ENCODE measurements around the gene HSFX4. TPM values are rescaled to one million over a fixed set of nuclear protein-coding genes. Genes with fewer than 3 reads are reported as not detected.
"Not testable (repeated sequence)": the region's sequence is repeated elsewhere in the genome, so short reads cannot be mapped to it uniquely, and the experiment has no call there.

Gene HSFX4
- total and polyA plus RNA-seq, 3 experiments from 2014 or later, result not detected

DNA sequence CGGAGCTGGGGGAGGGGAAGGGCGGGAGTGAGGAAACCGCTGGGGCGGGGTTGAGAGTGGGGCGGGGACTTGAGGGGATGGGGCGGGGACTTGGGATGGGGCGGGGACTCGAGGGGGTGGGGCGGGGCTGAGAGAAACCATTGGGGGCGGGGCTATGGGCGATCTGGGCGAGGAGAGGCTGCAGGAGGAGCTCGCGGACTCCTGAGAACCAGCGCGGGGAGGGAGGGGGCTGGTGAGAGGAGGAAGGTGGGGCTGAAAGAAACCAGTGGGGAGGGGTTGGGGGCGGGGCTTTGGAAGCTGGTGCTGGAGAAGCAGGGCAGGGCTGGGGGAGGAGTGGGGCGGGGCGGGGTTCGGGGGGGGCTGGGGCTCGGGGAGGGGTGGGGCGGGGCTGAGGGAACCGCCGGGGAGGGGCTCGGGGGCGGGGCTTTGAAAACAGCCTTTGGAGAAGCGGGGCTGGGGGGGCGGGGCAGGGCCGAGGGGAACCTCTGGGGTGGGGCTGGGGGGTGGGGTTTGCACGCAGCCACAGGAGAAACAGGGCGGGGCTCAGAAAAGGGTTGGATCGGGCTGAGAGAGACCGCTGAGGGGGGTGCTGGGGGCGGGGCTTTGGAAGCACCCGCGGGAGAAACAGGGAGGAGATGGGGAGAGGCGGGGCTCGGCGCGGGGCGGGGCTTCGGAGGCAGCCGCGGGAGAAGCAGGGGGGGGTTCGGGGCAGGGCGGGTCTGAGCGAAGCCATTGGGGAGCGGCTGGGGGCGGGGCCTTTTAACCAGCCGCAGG is 9.7 kb downstream of the HSFX4 start:
- ChIA-PET POLR2A (interaction anchor here (1.2 to 2.9 kb wide), 6 partner anchors 26 to 753 kb away, joined by 3 to 23 read pairs (median 8); partner anchors contain the start of genes EOLA1, IDS, MAMLD1 and MTM1), CTCF (interaction anchor here (0.8 to 1.8 kb wide), 6 partner anchors 58 to 591 kb away, joined by 3 to 13 read pairs (median 4); partner anchors contain the start of genes EOLA1 and MAGEA8)
- Mint-ChIP-seq H3K4me3 (peak overlapping the region; percentile 84 to 98 (median 92)), H3K4me1 (peaks cover 4 to 11% (median 6%) of the 10 kb centered on the region in 3 donors), H3K27me3 (peaks cover 0 to under 1% of the 10 kb centered on the region in 2 donors), H3K36me3 (peaks cover 0 to 10% (median 0%) of the 10 kb centered on the region in 3 donors), H3K27ac (peak overlapping the region in 5 of 8 donors; percentile 87 to 100 (median 95)), H3K9me3 (peaks cover 0 to 2% (median 0%) of the 10 kb centered on the region in 5 donors)
- peak overlapping the region; percentile 91 for H3K27ac ChIP-seq (ENCODE audit: low read depth, low read length)
- no peaks in the 10 kb centered on the region for H3K9me3 ChIP-seq (ENCODE audit: low read length)
- H3K27me3 ChIP-seq (ENCODE audit: insufficient read depth, low read length, poor library complexity, severe bottlenecking), result no peaks in the 10 kb centered on the region
- H3K36me3 ChIP-seq (ENCODE audit: insufficient read depth, low read length), result no peaks in the 10 kb centered on the region
- peak; percentile 84 to 93 (median 88) for DNase-seq
- H3K4me1 ChIP-seq (ENCODE audit: insufficient read depth, low read length), result peaks cover 6% of the 10 kb centered on the region
- H3K4me3 ChIP-seq (ENCODE audit: low read length), result no peak overlapping the region

DNA sequence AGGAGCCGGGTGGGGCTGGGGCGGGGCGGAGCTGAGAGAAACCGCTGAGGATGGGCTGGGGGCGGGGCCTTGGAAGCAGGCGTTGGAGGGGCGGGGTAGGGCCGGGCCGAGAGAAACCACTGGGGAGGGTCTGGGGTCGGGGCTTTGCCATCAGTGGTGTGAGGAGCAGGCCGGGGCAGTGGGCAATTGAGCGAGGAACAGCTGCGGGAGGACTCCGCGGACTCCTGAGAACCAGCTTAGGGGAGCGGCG is 10.2 kb downstream of the HSFX4 start:
- CTCF ChIA-PET, result interaction anchor here (0.9 to 1.8 kb wide), 4 partner anchors 29 to 426 kb away, joined by 3 to 13 read pairs (median 6); partner anchors contain the start of gene EOLA1
- POLR2A ChIA-PET, result interaction anchor here (1.5 to 2.9 kb wide), 3 partner anchors 400 to 629 kb away, joined by 3 to 23 read pairs (median 10); partner anchors contain the start of genes EOLA1, MAMLD1 and MTM1
- Mint-ChIP-seq H3K27ac (peak overlapping the region; percentile 78 to 99 (median 94)), H3K4me1 (peaks cover 3 to 11% (median 6%) of the 10 kb centered on the region in 3 donors), H3K4me3 (peak overlapping the region; percentile 84 to 94 (median 90)), H3K27me3 (peaks cover 0 to 1% of the 10 kb centered on the region in 2 donors), H3K36me3 (peaks cover 0 to 6% (median 0%) of the 10 kb centered on the region in 3 donors), H3K9me3 (peaks cover 0 to 2% (median 0%) of the 10 kb centered on the region in 5 donors)
- no peak for DNase-seq
- Histone ChIP-seq H3K36me3 (ENCODE audit: insufficient read depth, low read length) (no peaks in the 10 kb centered on the region), H3K9me3 (ENCODE audit: low read length) (no peaks in the 10 kb centered on the region), H3K27me3 (ENCODE audit: insufficient read depth, low read length, poor library complexity, severe bottlenecking) (no peaks in the 10 kb centered on the region), H3K4me3 (ENCODE audit: low read length) (peak overlapping the region; percentile 56), H3K27ac (ENCODE audit: low read depth, low read length) (peak overlapping the region; percentile 75), H3K4me1 (ENCODE audit: insufficient read depth, low read length) (peaks cover 6% of the 10 kb centered on the region)

- POLR2A ChIA-PET, result interaction anchor here (1.5 to 2.9 kb wide), 3 partner anchors 400 to 629 kb away, joined by 3 to 23 read pairs (median 10); partner anchors contain the start of genes EOLA1, MAMLD1 and MTM1
- peak overlapping the region; percentile 56 for H3K4me3 ChIP-seq (ENCODE audit: low read length)
- CTCF ChIA-PET, result interaction anchor here (0.8 to 1.8 kb wide), 7 partner anchors 9 to 777 kb away, joined by 3 to 13 read pairs (median 3); partner anchors contain the start of gene EOLA1
- peak overlapping the region; percentile 78 to 99 (median 94) for H3K27ac Mint-ChIP-seq
- peak overlapping the region; percentile 75 for H3K27ac ChIP-seq (ENCODE audit: low read depth, low read length)
- H3K4me1 Mint-ChIP-seq, result peaks cover 3 to 11% (median 6%) of the 10 kb centered on the region in 3 donors
- peaks cover 0 to 5% (median 1%) of the 10 kb centered on the region in 3 donors for H3K36me3 Mint-ChIP-seq
- H3K27me3 ChIP-seq (ENCODE audit: insufficient read depth, low read length, poor library complexity, severe bottlenecking), result no peaks in the 10 kb centered on the region
- H3K9me3 ChIP-seq (ENCODE audit: low read length), result no peaks in the 10 kb centered on the region
- peaks cover 0 to 2% (median 0%) of the 10 kb centered on the region in 5 donors for H3K9me3 Mint-ChIP-seq
- peaks cover 0 to 2% of the 10 kb centered on the region in 2 donors for H3K27me3 Mint-ChIP-seq
- peak overlapping the region; percentile 84 to 94 (median 90) for H3K4me3 Mint-ChIP-seq
- H3K36me3 ChIP-seq (ENCODE audit: insufficient read depth, low read length), result no peaks in the 10 kb centered on the region
- DNase-seq, result peak; percentile 84 to 95 (median 89)
- H3K4me1 ChIP-seq (ENCODE audit: insufficient read depth, low read length), result peaks cover 6% of the 10 kb centered on the region
These were observed 10.7 kb downstream of the HSFX4 start for GRCh38 chrX:149939905-149940673.

GRCh38 chrX:149940674-149941024 is 11.3 kb downstream of the HSFX4 start:
- peak overlapping the region in 5 of 8 donors; percentile 87 to 94 (median 94) for H3K27ac Mint-ChIP-seq
- H3K4me1 Mint-ChIP-seq, result peaks cover 3 to 11% (median 6%) of the 10 kb centered on the region in 3 donors
- peak overlapping the region; percentile 84 to 94 (median 90) for H3K4me3 Mint-ChIP-seq
- not testable (repeated sequence) for H3K27me3 Mint-ChIP-seq; H3K9me3 Mint-ChIP-seq; H3K9me3 ChIP-seq (ENCODE audit: low read length); DNase-seq; H3K4me3 ChIP-seq (ENCODE audit: low read length); H3K36me3 Mint-ChIP-seq; H3K27me3 ChIP-seq (ENCODE audit: insufficient read depth, low read length, poor library complexity, severe bottlenecking); H3K36me3 ChIP-seq (ENCODE audit: insufficient read depth, low read length); H3K27ac ChIP-seq (ENCODE audit: low read depth, low read length); H3K4me1 ChIP-seq (ENCODE audit: insufficient read depth, low read length)
- ChIA-PET CTCF (interaction anchor here (0.8 to 1.8 kb wide), 7 partner anchors 9 to 777 kb away, joined by 3 to 13 read pairs (median 3); partner anchors contain the start of gene EOLA1), POLR2A (interaction anchor here (1.5 to 2.9 kb wide), 3 partner anchors 401 to 628 kb away, joined by 3 to 23 read pairs (median 10); partner anchors contain the start of genes EOLA1, MAMLD1 and MTM1)

GRCh38 chrX:149945087-149945670 is 15.8 kb downstream of the HSFX4 start:
- H3K4me3 ChIP-seq (ENCODE audit: low read length); H3K9me3 Mint-ChIP-seq; H3K9me3 ChIP-seq (ENCODE audit: low read length); CTCF ChIA-PET; H3K27ac Mint-ChIP-seq; H3K27me3 ChIP-seq (ENCODE audit: insufficient read depth, low read length, poor library complexity, severe bottlenecking); H3K4me1 ChIP-seq (ENCODE audit: insufficient read depth, low read length); H3K36me3 ChIP-seq (ENCODE audit: insufficient read depth, low read length); H3K27ac ChIP-seq (ENCODE audit: low read depth, low read length); H3K27me3 Mint-ChIP-seq; DNase-seq; POLR2A ChIA-PET; H3K4me1 Mint-ChIP-seq: not testable (repeated sequence)
- Mint-ChIP-seq H3K36me3 (peaks cover 0 to 37% (median 1%) of the 10 kb centered on the region in 3 donors), H3K4me3 (peak overlapping the region in 1 of 7 donors; percentile 65)

DNA sequence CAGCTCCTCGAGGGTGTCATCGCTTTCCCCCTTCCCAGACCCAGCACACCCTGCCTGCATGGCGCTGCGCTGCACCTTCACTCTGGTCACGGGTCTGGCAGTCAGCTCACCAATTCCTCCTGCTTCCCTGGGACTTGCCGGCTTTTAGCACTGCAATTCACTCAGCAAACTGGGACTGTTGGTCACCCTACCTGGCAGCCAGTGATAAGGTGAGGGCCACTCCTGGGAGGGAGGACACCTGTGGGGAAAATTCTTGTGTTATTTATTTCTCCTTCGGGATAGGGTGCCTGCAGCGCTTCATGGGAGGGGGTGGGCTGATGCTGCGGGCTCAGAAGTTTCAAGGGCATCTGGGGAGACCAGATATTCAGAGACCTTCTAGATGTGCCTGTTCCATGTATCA is 16.4 kb downstream of the HSFX4 start:
- DNase-seq; H3K4me3 Mint-ChIP-seq; H3K27me3 Mint-ChIP-seq; H3K4me3 ChIP-seq (ENCODE audit: low read length); H3K36me3 ChIP-seq (ENCODE audit: insufficient read depth, low read length); H3K9me3 Mint-ChIP-seq; CTCF ChIA-PET; H3K27me3 ChIP-seq (ENCODE audit: insufficient read depth, low read length, poor library complexity, severe bottlenecking); H3K27ac ChIP-seq (ENCODE audit: low read depth, low read length); H3K27ac Mint-ChIP-seq; H3K4me1 Mint-ChIP-seq; POLR2A ChIA-PET; H3K4me1 ChIP-seq (ENCODE audit: insufficient read depth, low read length); H3K9me3 ChIP-seq (ENCODE audit: low read length): not testable (repeated sequence)
- H3K36me3 Mint-ChIP-seq, result peaks cover 0 to 41% (median 1%) of the 10 kb centered on the region in 3 donors

- H3K9me3 ChIP-seq (ENCODE audit: low read length); H3K27me3 ChIP-seq (ENCODE audit: insufficient read depth, low read length, poor library complexity, severe bottlenecking); H3K36me3 ChIP-seq (ENCODE audit: insufficient read depth, low read length); H3K9me3 Mint-ChIP-seq; H3K4me3 ChIP-seq (ENCODE audit: low read length); H3K4me1 ChIP-seq (ENCODE audit: insufficient read depth, low read length); DNase-seq; H3K27ac Mint-ChIP-seq; H3K4me1 Mint-ChIP-seq; H3K27me3 Mint-ChIP-seq; CTCF ChIA-PET; POLR2A ChIA-PET; H3K4me3 Mint-ChIP-seq; H3K27ac ChIP-seq (ENCODE audit: low read depth, low read length): not testable (repeated sequence)
- peaks cover 0 to 42% (median 1%) of the 10 kb centered on the region in 3 donors for H3K36me3 Mint-ChIP-seq
These were observed 17.6 kb downstream of the HSFX4 start for GRCh38 chrX:149946932-149947331.

Measured in CD8-positive, alpha-beta memory T cell (primary cell).